Stimulated activated naive CD8-positive, alpha-beta T cell treated with anti-CD3 and anti-CD28 coated beads, Interleukin-15, Interleukin-2, amounts not matched to agents 100 ng/mL and 50 ng/mL, for 24 hours (primary cell): ENCODE results near the gene MITF.

Source experiments
- H3K27ac Mint-ChIP-seq: one replicate; pipeline ENCODE4 v1.8.0; 2021; ENCODE audit warnings: mild to moderate bottlenecking, mixed read lengths
- H3K27me3 Mint-ChIP-seq: one replicate; pipeline ENCODE4 v1.8.0; 2021; ENCODE audit warnings: mixed read lengths
- H3K36me3 Mint-ChIP-seq: one replicate; pipeline ENCODE4 v1.8.0; 2021; ENCODE audit warnings: low read depth, mixed read lengths
- H3K4me1 Mint-ChIP-seq: one replicate; pipeline ENCODE4 v1.8.0; 2021; ENCODE audit warnings: low read depth, mixed read lengths
- H3K4me3 Mint-ChIP-seq: one replicate; pipeline ENCODE4 v1.8.0; 2021; ENCODE audit warnings: mild to moderate bottlenecking, mixed read lengths
- H3K9me3 Mint-ChIP-seq: one replicate; pipeline ENCODE4 v1.8.0; 2021; ENCODE audit warnings: mixed read lengths

Gene MITF

GRCh38 chr3:69842789-69843188 lies 103.5 kb downstream of the MITF start:
- Mint-ChIP-seq H3K27me3 (no peaks in the 10 kb centered on the region), H3K4me1 (no peaks in the 10 kb centered on the region), H3K9me3 (peaks cover 5% of the 10 kb centered on the region), H3K4me3 (no peak overlapping the region), H3K36me3 (no peaks in the 10 kb centered on the region), H3K27ac (no peak overlapping the region)

GRCh38 chr3:69844706-69845105 lies 105.4 kb downstream of the MITF start:
- Mint-ChIP-seq H3K4me1 (no peaks in the 10 kb centered on the region), H3K4me3 (no peak overlapping the region), H3K9me3 (peaks cover 5% of the 10 kb centered on the region), H3K27me3 (no peaks in the 10 kb centered on the region), H3K36me3 (no peaks in the 10 kb centered on the region), H3K27ac (no peak overlapping the region)

GRCh38 chr3:69847303-69847702 lies 108.0 kb downstream of the MITF start:
- no peaks in the 10 kb centered on the region for H3K27me3 Mint-ChIP-seq
- no peak overlapping the region for H3K27ac Mint-ChIP-seq
- H3K36me3 Mint-ChIP-seq, result no peaks in the 10 kb centered on the region
- H3K4me3 Mint-ChIP-seq, result no peak overlapping the region
- peaks cover under 1% of the 10 kb centered on the region for H3K9me3 Mint-ChIP-seq
- H3K4me1 Mint-ChIP-seq, result no peaks in the 10 kb centered on the region

- Mint-ChIP-seq H3K4me1 (no peaks in the 10 kb centered on the region), H3K27me3 (no peaks in the 10 kb centered on the region), H3K27ac (no peak overlapping the region), H3K9me3 (no peaks in the 10 kb centered on the region), H3K36me3 (no peaks in the 10 kb centered on the region), H3K4me3 (no peak overlapping the region)
Observed at GRCh38 chr3:69848113-69848512, 108.8 kb downstream of the MITF start.

- Mint-ChIP-seq H3K27ac (no peak overlapping the region), H3K4me1 (no peaks in the 10 kb centered on the region)
Observed at GRCh38 chr3:69850849-69851248, 111.6 kb downstream of the MITF start.

GRCh38 chr3:69853027-69853426 lies 113.8 kb downstream of the MITF start:
- H3K27ac Mint-ChIP-seq, result no peak overlapping the region
- H3K36me3 Mint-ChIP-seq, result no peaks in the 10 kb centered on the region
- no peaks in the 10 kb centered on the region for H3K9me3 Mint-ChIP-seq
- peaks cover 6% of the 10 kb centered on the region for H3K27me3 Mint-ChIP-seq
- H3K4me3 Mint-ChIP-seq, result no peak overlapping the region
- H3K4me1 Mint-ChIP-seq, result no peaks in the 10 kb centered on the region

More at GRCh38 chr3:69850849-69851248, 111.6 kb downstream of the MITF start:
- no peak overlapping the region for H3K4me3 Mint-ChIP-seq
- H3K27me3 Mint-ChIP-seq, result peaks cover 6% of the 10 kb centered on the region
- H3K9me3 Mint-ChIP-seq, result no peaks in the 10 kb centered on the region
- no peaks in the 10 kb centered on the region for H3K36me3 Mint-ChIP-seq

GRCh38 chr3:69855436-69856162 lies 116.3 kb downstream of the MITF start:
- no peak overlapping the region for H3K27ac Mint-ChIP-seq
- H3K9me3 Mint-ChIP-seq, result no peaks in the 10 kb centered on the region
- no peaks in the 10 kb centered on the region for H3K4me1 Mint-ChIP-seq
- H3K4me3 Mint-ChIP-seq, result no peak overlapping the region
- no peaks in the 10 kb centered on the region for H3K36me3 Mint-ChIP-seq
- peaks cover 6% of the 10 kb centered on the region for H3K27me3 Mint-ChIP-seq

GRCh38 chr3:69856965-69857705 lies 117.9 kb downstream of the MITF start:
- Mint-ChIP-seq H3K27me3 (peaks cover 6% of the 10 kb centered on the region), H3K9me3 (no peaks in the 10 kb centered on the region), H3K27ac (no peak overlapping the region), H3K4me1 (no peaks in the 10 kb centered on the region), H3K36me3 (no peaks in the 10 kb centered on the region), H3K4me3 (no peak overlapping the region)

GRCh38 chr3:69861556-69861955 lies 122.3 kb downstream of the MITF start:
- Mint-ChIP-seq H3K4me3 (no peak overlapping the region), H3K27ac (no peak overlapping the region), H3K27me3 (no peaks in the 10 kb centered on the region), H3K9me3 (no peaks in the 10 kb centered on the region), H3K36me3 (no peaks in the 10 kb centered on the region), H3K4me1 (no peaks in the 10 kb centered on the region)

- no peaks in the 10 kb centered on the region for H3K27me3 Mint-ChIP-seq
- no peaks in the 10 kb centered on the region for H3K36me3 Mint-ChIP-seq
- H3K9me3 Mint-ChIP-seq, result no peaks in the 10 kb centered on the region
- no peak overlapping the region for H3K27ac Mint-ChIP-seq
- no peaks in the 10 kb centered on the region for H3K4me1 Mint-ChIP-seq
- H3K4me3 Mint-ChIP-seq, result no peak overlapping the region
Observed at GRCh38 chr3:69864141-69864540, 124.9 kb downstream of the MITF start.

GRCh38 chr3:69864766-69865165 lies 125.5 kb downstream of the MITF start:
- Mint-ChIP-seq H3K27me3 (no peaks in the 10 kb centered on the region), H3K27ac (no peak overlapping the region), H3K4me3 (no peak overlapping the region), H3K4me1 (no peaks in the 10 kb centered on the region), H3K36me3 (no peaks in the 10 kb centered on the region), H3K9me3 (no peaks in the 10 kb centered on the region)

- H3K27me3 Mint-ChIP-seq, result no peaks in the 10 kb centered on the region
- H3K36me3 Mint-ChIP-seq, result no peaks in the 10 kb centered on the region
- H3K4me1 Mint-ChIP-seq, result no peaks in the 10 kb centered on the region
- no peaks in the 10 kb centered on the region for H3K9me3 Mint-ChIP-seq
- H3K4me3 Mint-ChIP-seq, result no peak overlapping the region
- no peak overlapping the region for H3K27ac Mint-ChIP-seq
Observed at GRCh38 chr3:69865925-69866679, 126.8 kb downstream of the MITF start.

- H3K27ac Mint-ChIP-seq, result no peak overlapping the region
Observed at GRCh38 chr3:69866988-69867720, 127.9 kb downstream of the MITF start.

GRCh38 chr3:69867941-69868505 lies 128.8 kb downstream of the MITF start:
- Mint-ChIP-seq H3K4me1 (no peaks in the 10 kb centered on the region), H3K27me3 (no peaks in the 10 kb centered on the region), H3K36me3 (no peaks in the 10 kb centered on the region), H3K27ac (no peak overlapping the region), H3K4me3 (no peak overlapping the region), H3K9me3 (no peaks in the 10 kb centered on the region)

More at GRCh38 chr3:69866988-69867720, 127.9 kb downstream of the MITF start:
- H3K9me3 Mint-ChIP-seq, result no peaks in the 10 kb centered on the region
- no peaks in the 10 kb centered on the region for H3K27me3 Mint-ChIP-seq
- H3K4me1 Mint-ChIP-seq, result no peaks in the 10 kb centered on the region
- no peak overlapping the region for H3K4me3 Mint-ChIP-seq
- H3K36me3 Mint-ChIP-seq, result no peaks in the 10 kb centered on the region
